NCI-H2227 treated with DMSO at 0.1 percent for 48 hours (cell line): ENCODE measurements around the gene POLR2E.
"Not testable (repeated sequence)": the region's sequence is repeated elsewhere in the genome, so short reads cannot be mapped to it uniquely, and the experiment has no call there.

Source experiments
- DNase-seq: peaks from one replicate; lab custom pipeline; 2025; lab: John Stamatoyannopoulos, UW

The POLR2E gene

GRCh38 chr19:1125601-1126467 is 30.7 kb upstream of the POLR2E start:
- no peak for DNase-seq

GRCh38 chr19:1123885-1124677 is 28.9 kb upstream of the POLR2E start:
- DNase-seq = no peak

GRCh38 chr19:1123381-1123780 is 28.2 kb upstream of the POLR2E start:
- DNase-seq = no peak

GRCh38 chr19:1122972-1123363 is 27.8 kb upstream of the POLR2E start:
- DNase-seq = no peak

- DNase-seq = no peak
Measured at GRCh38 chr19:1122021-1122971, 27.1 kb upstream of the POLR2E start.

- no peak for DNase-seq
Measured at GRCh38 chr19:1121395-1121794, 26.2 kb upstream of the POLR2E start.

GRCh38 chr19:1119475-1120217 is 24.5 kb upstream of the POLR2E start:
- DNase-seq = no peak

- no peak for DNase-seq
Measured at GRCh38 chr19:1118999-1119398, 23.8 kb upstream of the POLR2E start.

- DNase-seq = no peak
Measured at GRCh38 chr19:1117654-1118053, 22.5 kb upstream of the POLR2E start.

- DNase-seq = no peak
Measured at GRCh38 chr19:1116726-1117581, 21.8 kb upstream of the POLR2E start.

- DNase-seq = no peak
Measured at GRCh38 chr19:1115646-1116420, 20.7 kb upstream of the POLR2E start.

GRCh38 chr19:1114728-1115127 is 19.6 kb upstream of the POLR2E start:
- DNase-seq = not testable (repeated sequence)

GRCh38 chr19:1113986-1114483 is 18.9 kb upstream of the POLR2E start:
- DNase-seq = no peak

GRCh38 chr19:1113030-1113985 is 18.1 kb upstream of the POLR2E start:
- DNase-seq = no peak

- no peak for DNase-seq
Measured at GRCh38 chr19:1112268-1113029, 17.3 kb upstream of the POLR2E start.

GRCh38 chr19:1111641-1112267 is 16.6 kb upstream of the POLR2E start:
- no peak for DNase-seq
